ENCODE results near the gene MGAT5B. TPM values are rescaled to one million over a fixed set of nuclear protein-coding genes. Genes with fewer than 3 reads are reported as not detected.
A peak's percentile ranks its signal among the peaks of the same experiment; 100 is the strongest.

Gene MGAT5B
- total RNA-seq, 4 donors from 2014 or later: 0.78 to 1.5 (median 0.96) TPM

- no peak for TF ChIP-seq CTCF (IDR thresholded peaks at IDR 0.05)
- Histone ChIP-seq H3K36me3 (peaks cover 0 to 10% (median 0%) of the 10 kb centered on the region in 3 donors), H3K4me3 (no peak overlapping the region), H3K9me3 (peaks cover 0 to 4% (median 0%) of the 10 kb centered on the region in 4 donors), H3K27me3 (peaks cover 0 to 27% of the 10 kb centered on the region in 2 donors), H3K4me1 (peaks cover 0 to 24% (median 7%) of the 10 kb centered on the region in 4 donors), H3K27ac (peak overlapping the region in 1 of 4 donors; percentile 36)
- no peak for DNase-seq (ENCODE audit: low spot score in 2 of 2)
- 57 to 62% methylated on average over 14 of the region's 14 CpGs for WGBS, 2 donors
These were observed 4.1 kb downstream of the MGAT5B start for GRCh38 chr17:76872221-76872873.

GRCh38 chr17:76872874-76873221, 4.6 kb downstream of the MGAT5B start:
- TF ChIP-seq POLR2A (IDR thresholded peaks at IDR 0.05): no peak
- 67 to 81% methylated on average over 9 of the region's 9 CpGs for WGBS, 2 donors
- H3K4me3 ChIP-seq: no peak overlapping the region
- no peak overlapping the region for H3K27ac ChIP-seq
- DNase-seq (ENCODE audit: low spot score in 2 of 2): no peak
- peaks cover 0 to 4% (median 0%) of the 10 kb centered on the region in 4 donors for H3K9me3 ChIP-seq
- H3K36me3 ChIP-seq: peaks cover 0 to 10% (median 0%) of the 10 kb centered on the region in 3 donors
- peaks cover 0 to 27% of the 10 kb centered on the region in 2 donors for H3K27me3 ChIP-seq
- H3K4me1 ChIP-seq: peaks cover 0 to 19% (median 7%) of the 10 kb centered on the region in 4 donors

- no peak for TF ChIP-seq CTCF (IDR thresholded peaks at IDR 0.05)
- no peak for TF ChIP-seq EP300 (IDR thresholded peaks at IDR 0.05)
- no peak for TF ChIP-seq POLR2A (IDR thresholded peaks at IDR 0.05)
- DNase-seq (ENCODE audit: low spot score in 2 of 2): no peak
- H3K4me3 ChIP-seq: no peak overlapping the region
- H3K9me3 ChIP-seq: peaks cover 0 to 4% (median 0%) of the 10 kb centered on the region in 4 donors
- WGBS, 2 donors: 87 to 90% methylated on average over 4 of the region's 4 CpGs
- H3K36me3 ChIP-seq: peaks cover 0 to 10% (median 0%) of the 10 kb centered on the region in 3 donors
- peaks cover 0 to 13% (median 7%) of the 10 kb centered on the region in 4 donors for H3K4me1 ChIP-seq
- peaks cover 0 to 25% of the 10 kb centered on the region in 2 donors for H3K27me3 ChIP-seq
- no peak overlapping the region for H3K27ac ChIP-seq
These were observed 5.7 kb downstream of the MGAT5B start for GRCh38 chr17:76873856-76874255.

- H3K27me3 ChIP-seq: peaks cover 0 to 16% of the 10 kb centered on the region in 2 donors
These were observed 9.2 kb downstream of the MGAT5B start for GRCh38 chr17:76877437-76877836.

GRCh38 chr17:76878568-76878967, 10.4 kb downstream of the MGAT5B start:
- Histone ChIP-seq H3K36me3 (peaks cover 0 to 10% (median 0%) of the 10 kb centered on the region in 3 donors), H3K9me3 (peaks cover 0 to 4% (median 0%) of the 10 kb centered on the region in 4 donors), H3K27me3 (peaks cover 0 to 16% of the 10 kb centered on the region in 2 donors), H3K4me1 (no peaks in the 10 kb centered on the region), H3K4me3 (no peak overlapping the region), H3K27ac (no peak overlapping the region)
- 72 to 76% methylated on average over 6 of the region's 6 CpGs for WGBS, 2 donors
- no peak for DNase-seq (ENCODE audit: low spot score in 2 of 2)
- TF ChIP-seq CTCF (IDR thresholded peaks at IDR 0.05) (no peak), POLR2A (IDR thresholded peaks at IDR 0.05) (no peak), EP300 (IDR thresholded peaks at IDR 0.05) (no peak)

More at GRCh38 chr17:76877437-76877836, 9.2 kb downstream of the MGAT5B start:
- TF ChIP-seq POLR2A (IDR thresholded peaks at IDR 0.05) (no peak), EP300 (IDR thresholded peaks at IDR 0.05) (no peak), CTCF (IDR thresholded peaks at IDR 0.05) (no peak)
- Histone ChIP-seq H3K4me1 (no peaks in the 10 kb centered on the region), H3K36me3 (peaks cover 0 to 10% (median 0%) of the 10 kb centered on the region in 3 donors), H3K27ac (no peak overlapping the region), H3K9me3 (peaks cover 0 to 4% (median 0%) of the 10 kb centered on the region in 4 donors), H3K4me3 (no peak overlapping the region)
- WGBS, 2 donors: 73 to 79% methylated on average over 7 to 9 of the region's 9 CpGs
- no peak for DNase-seq (ENCODE audit: low spot score in 2 of 2)

All from tibial nerve (tissue), 4 donors.